HG03565 (cell line): ENCODE measurements around the gene DTL.

Experiments used
- ATAC-seq: cut with Tn5 transposase; IDR thresholded peaks from one replicate; pipeline ENCODE4 v1.9.1; 2021; ENCODE audit warnings: mild to moderate bottlenecking, moderate library complexity; ENCODE audit not compliant: unreplicated experiment

The DTL gene

DNA sequence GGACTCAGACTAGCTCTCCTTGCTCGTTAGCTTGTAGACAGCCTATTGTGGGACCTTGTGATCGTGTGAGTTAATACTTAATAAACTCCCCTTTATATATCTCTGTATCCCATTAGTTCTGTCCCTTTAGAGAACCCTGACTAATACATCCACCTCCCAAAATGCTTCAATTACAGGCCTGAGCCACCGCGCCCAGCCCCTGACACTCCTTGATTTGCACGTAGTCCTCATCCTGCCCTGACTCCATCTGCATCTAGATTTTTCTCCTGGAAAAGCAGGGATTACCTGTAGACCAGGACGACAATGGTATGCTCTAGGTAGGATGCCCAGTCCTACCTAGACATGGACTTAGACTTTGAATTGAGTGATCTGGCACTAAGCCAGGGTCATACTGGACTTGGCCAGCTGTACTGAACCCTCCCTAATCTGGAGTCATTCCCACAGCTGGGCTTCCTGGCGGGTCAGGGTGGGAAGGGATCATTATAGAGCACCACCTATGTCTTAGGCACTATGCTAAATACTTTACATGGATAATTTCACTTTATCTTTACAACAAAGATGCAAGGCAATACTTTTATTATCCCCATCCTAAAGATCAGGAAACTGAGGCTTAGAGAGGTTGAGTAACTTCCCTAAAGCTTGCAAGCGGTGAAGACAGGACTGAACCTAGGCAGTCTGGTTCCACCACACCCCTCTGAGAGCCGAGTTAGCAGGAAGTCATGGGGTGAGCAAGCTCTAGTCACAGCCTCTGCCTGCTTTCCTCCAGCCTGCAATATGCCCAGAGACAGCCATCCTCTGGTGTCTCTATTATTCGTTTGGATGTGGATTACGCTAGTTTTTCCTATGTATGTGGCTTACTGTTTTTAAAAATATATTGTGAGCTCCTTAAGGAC, 89.4 kb downstream of the DTL start:
- no peak for ATAC-seq

DNA sequence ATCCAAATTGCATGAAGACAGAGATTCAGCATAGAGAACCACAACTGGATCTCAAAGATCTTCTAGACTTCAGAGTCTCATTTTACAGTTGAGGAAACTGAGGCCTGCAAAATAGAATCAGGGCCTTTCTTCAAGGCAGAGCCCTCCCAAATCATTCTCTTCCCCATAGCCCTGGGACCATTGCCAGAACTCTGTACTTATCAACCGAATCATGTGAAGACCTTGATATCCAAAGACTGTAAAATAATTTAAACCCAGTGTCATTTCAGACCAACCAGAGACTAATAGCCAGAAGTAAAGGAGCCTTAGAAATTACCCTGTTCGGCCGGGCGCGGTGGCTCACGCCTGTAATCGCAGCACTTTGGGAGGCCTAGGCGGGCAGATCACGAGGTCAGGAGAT, 90.1 kb downstream of the DTL start:
- no peak for ATAC-seq

DNA sequence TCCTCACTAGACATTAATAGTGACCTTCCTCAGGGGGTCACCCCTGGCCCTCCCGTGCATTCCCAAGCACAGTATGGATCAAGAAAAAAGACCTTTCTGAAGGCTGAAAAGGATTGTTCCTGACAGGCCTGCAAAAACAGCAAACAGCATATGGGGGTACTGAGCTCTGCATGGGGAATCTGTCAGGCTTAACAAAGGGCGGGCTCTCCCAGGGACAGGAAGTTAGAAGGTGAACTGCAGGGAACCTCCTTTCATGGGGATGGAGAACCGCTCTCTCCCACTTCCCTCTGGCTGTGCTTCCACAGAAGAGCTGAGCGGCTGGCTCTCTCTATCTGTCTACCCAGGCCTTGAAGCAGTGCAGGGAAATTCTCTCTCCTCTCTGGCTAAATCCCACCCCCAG, 91.7 kb downstream of the DTL start:
- no peak for ATAC-seq

DNA sequence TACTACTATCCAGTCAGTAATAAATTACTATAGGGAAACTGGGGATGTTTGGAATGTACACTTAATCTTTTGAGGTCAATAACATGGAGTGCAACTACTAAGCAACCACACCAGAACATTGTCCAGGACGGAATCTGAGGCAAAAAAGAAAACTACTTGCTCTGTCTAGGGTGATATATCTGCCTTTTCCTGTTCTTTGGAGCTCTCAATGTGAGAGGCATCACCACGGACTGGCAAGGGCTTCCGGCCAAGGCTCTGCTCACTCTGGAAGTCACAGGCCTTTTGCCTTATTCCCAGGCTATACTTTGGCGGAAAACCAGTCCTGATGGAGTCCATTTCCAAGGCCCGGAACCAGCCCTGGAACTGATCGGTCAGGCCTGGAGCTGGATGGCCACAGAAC, 94.2 kb downstream of the DTL start:
- no peak for ATAC-seq

DNA sequence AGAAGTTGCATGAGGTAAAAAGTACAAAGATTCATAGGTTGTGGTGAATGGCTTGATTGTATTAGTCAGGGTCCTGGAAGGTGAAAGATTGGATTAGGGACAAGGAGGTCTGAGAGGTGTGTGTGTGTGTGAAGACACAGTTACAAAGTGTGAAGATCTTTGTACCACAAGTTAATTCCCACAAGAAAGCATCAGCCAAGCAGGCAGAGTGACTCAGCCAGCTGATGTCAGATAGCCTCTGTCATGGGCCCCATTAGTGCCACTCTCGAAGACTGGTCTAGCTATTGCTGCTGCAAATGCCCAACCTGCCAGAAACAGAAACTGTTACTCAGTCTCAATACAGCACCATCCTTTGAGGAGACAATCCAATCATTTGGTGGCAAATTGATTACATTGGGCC, 96.5 kb downstream of the DTL start:
- no peak for ATAC-seq

DNA sequence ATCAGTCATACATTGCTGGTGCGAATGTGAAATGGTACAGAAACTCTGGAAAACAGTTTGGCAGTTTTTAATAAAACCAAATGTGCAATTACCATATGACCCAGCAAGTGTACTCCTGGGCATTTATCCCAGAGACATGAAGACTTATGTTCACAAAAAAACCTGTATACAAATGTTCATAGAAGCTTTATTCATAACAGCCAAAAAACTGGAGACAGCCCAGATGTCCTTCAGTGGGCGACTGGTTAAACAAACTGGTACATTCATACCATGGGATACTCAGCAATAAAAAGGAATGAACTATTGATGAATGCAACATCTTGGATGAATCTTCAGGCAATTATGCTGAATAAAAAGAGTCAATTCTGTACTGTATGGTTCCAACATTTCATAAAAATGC, 97.8 kb downstream of the DTL start:
- no peak for ATAC-seq

DNA sequence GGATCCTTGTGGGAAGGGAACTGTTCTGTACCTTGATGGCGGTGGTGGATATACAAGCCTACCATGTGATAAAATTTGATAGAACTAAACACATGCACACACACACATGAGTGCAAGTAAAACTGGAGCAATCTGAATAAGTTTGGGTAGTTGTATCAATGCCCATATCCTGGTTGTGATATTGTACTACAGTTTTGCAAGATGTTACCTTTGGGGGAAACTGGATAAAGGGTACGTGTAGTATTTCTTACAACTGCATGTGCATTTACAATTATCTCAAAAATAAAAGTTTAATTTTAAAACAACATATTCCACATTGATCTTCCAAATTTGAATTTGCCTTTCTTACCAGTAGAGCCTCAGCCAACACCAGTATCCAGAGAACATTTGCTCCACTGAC, 99.6 kb downstream of the DTL start:
- no peak for ATAC-seq

DNA sequence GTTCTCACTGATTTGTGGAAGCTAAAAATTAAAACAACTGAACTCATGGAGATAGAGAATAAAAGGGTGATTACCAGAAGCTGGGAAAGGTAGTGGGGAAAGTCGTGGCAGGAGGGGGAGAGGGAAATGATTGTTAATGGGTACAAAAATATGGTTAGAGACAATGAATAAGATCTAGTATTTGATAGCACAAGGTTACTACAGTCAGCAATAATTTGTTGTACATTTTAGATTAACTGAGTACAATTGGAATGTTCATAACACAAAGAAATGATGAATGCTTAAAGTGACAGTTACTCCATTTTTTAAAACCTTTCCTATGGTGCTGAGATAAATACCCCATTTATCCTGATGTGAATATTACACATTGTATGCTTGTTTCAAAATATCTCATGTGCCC, 102.3 kb downstream of the DTL start:
- no peak for ATAC-seq

DNA sequence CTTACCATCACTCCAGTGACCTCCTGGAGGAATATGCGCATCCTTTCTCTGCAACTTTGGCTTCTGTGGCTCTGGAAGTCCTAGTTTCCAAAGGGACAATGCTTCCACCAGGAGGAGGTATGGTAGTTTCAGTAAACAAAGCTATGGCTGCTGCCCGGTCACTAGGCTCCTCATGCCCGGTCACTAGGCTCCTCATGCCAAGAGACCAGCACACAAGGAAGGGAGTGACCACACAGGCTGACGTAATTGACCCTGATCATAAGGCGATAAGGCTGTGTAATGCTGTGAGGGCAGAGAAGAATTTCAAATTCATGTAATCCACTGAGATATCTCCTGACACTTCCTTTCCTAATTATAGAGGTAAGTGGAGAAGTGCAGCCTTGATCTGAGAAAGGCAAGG, 102.9 kb downstream of the DTL start:
- ATAC-seq, result no peak

DNA sequence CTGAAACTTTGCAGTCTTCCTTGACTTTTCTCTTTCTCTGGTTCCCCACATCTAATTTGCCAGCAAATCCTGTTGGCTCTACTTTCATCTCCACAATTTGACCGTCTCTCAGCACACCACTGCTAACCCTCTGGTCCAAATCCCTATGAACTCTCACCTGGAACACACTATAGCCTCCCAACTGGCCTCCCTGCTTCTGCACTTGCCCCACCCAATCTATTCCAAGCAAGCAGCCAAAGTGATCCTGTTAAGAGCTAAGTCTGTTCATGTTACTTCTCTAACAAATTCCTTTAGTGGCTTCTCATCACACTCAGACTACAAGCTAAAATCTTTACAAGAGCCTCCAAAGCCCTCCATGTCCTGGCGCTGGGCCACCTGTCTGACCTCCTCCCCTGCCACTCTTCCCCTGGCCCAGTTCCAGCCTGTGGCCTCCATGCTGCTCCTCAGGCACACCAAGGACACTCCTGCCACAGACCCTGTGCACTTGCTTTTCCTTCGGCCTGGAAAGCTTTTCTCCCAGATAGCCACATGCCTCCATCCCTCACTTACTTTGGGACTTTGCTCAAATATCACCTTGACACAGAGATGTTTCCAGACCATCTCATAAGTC, 104.1 kb downstream of the DTL start:
- ATAC-seq, result no peak

DNA sequence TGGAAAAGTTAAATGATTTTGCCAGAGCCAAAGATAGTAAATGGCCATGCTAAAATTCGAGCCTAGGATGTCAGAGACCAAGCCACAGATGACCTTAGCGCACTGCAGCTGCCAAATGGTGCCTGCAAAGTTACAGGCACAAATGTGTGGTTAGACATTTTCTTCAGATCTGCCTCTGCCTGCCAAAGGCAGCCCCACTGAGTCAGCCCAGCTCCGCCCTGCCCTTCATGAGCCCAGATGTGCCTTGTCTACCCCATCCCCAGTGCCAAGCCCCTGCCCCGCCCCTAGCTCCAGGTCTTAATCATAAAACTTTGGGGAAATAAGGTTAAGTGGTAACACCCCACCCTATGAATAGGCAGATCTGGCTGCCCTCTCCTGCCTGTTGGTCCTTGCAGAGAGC, 105.9 kb downstream of the DTL start:
- ATAC-seq, result no peak

DNA sequence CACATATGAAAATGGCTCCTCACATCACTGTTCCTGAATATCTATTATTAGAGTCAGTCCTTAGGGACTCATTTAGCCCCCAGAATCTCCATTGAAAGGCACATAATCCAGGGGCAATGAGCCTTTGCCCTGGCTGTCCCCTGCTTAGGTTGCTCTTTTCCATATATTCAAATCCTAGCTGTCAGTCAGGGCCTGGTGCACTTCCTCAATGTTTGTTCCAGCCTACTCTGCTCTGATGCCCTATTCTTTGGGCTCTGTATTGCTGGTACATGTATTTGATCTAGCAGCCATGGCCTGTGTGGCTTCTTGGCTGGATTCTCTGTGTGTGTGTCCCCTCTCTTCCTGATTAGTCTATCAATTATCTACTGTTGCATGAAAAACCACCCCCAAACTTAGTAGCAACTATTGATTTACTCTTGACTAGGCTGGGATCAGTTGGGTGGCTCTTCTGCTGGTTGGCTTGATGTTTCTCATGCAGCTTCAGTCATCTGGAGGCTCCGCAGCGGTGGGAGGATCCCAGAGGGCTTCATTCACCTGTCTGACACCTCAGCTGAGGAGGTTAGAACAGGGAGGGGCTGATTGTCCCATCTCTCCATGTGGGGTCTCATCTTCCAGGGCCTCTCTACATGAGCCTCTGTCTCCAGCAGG, 107.5 kb downstream of the DTL start:
- no peak for ATAC-seq

DNA sequence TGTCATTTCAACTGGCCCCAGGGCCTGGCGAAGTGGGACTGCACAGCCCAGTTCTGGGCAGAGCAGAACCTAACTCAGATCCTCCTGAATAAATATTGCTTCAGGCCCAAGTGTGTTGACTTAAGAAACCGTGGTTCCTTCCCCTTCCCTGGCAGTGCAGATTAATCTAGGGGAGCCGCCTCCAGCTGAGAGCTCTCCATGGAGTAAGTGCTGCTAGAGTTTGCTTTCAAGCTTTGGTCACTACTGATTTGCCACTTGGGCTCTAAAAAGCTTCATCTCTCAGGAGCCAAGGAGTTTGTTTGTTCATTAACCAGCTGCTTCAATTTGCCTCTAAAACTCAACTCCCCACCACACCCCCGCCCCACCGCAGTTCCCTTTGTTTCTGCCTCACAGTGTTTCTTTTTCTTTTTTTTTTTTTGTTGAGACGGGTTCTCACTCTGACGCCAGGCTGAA, 112.1 kb downstream of the DTL start:
- no peak for ATAC-seq

DNA sequence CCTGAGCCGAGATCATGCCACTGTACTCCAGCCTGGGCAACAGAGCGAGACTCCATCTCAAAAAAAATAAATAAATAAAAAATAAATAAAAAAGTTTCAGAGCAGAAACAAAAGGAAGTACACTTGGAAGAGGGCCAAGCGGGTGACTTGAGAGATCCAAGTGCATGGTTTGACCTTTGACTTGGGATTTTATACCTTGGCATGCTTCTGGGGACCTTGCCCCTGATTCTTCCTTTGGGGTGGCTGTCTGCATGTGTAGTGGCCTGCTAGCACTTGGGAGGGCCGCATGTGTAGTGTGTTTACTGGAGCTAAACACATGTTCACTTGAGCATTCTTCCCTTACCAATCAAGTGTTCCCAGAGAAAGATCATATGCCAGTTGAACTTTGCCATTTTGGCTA, 114.0 kb downstream of the DTL start:
- ATAC-seq, result no peak

DNA sequence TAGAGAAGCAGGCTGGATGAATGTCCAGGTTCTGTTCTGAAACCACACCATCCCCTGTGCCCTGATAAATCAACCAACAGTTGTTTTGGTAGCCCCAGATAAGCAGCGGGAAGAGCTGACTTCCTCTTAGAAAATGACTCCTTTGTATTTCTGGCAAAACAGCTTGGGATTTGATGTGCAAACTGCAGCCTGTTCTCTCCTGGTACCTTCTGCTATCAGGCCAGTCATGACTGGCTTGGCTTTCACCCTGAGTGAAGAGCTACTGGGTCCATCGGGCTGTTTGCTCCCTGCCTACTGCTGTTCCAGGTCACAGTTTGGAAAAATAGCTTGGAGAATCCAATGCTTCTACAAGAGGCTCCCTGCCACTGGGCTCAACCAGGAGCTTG, 116.8 kb downstream of the DTL start:
- no peak for ATAC-seq

DNA sequence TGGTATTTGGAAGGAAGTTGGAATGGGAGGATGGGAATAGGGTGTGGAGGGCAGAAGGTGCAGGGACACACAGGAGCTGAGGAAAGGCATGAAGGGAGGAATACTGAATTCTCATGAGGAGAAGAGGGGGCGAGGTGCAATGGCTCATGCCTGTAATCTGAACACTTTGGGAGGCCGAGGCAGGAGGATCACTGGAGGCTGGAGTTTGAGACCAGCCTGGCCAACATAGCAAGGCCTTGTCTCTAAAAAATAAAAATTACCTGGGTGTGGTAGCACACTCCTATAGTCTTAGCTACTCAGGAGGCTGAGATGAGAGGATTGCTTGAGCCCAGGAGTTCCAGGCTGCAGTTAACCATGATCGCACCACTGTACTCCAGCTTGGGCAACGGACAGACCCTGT, 117.3 kb downstream of the DTL start:
- ATAC-seq, result no peak

DNA sequence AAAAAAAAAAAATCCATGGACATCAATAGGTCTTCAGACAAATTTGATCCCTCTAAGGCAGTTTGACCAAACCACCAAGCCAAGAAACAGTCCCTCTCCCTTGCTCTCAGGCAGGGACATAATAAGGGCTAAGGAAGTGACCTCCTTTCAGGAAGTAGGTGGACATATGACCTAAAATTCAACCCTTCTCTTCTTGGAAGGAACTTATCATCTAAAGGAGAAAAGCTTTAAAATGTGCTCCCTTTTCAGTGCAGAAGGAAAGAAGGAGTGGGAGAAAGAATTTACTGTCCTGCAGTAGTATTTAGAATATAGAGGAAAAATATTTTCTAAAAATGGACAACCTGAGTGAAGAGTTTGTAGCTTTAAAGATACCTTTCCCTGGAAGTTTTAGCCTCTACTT, 118.1 kb downstream of the DTL start:
- ATAC-seq, result no peak
